Mammary microvascular endothelial cell (primary cell): Measurements from ENCODE around the gene OR52B2. TPM values are rescaled to one million over a fixed set of nuclear protein-coding genes. Genes with fewer than 3 reads are reported as not detected.

ENCODE experiments used
- total RNA-seq: library from RNA; depleted of rRNA; stranded (reverse); fragments of >200 nt; gene quantifications from 2 replicates; pipeline ENCODE4 v1.2.3, GENCODE V29; 2015

OR52B2 gene
- not detected in 2 replicates for total RNA-seq

DNA sequence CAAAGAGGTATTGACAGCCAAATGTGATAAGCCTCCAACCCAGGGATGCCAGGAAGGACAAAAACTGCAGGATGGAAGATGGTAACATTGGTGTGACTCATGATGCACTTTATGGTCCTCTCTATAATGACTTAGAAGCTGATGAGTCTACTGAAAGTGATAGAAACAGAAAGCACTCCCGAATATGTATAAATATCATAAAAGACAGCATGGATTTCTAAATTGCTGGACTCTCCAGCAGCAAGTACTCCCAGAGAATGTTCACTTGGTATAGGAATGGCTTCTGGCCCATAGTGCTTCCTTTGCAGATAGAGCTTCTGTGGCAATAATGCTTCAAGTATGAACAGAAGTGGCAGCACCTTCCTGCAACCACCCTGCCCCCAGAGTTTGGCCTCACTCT is at the start of gene OR52B2:
Gene OR52B2 (minus strand): TSS at position 101 of the 400 bp plus-strand sequence. CDS start 0 bp downstream, at position 101.

DNA sequence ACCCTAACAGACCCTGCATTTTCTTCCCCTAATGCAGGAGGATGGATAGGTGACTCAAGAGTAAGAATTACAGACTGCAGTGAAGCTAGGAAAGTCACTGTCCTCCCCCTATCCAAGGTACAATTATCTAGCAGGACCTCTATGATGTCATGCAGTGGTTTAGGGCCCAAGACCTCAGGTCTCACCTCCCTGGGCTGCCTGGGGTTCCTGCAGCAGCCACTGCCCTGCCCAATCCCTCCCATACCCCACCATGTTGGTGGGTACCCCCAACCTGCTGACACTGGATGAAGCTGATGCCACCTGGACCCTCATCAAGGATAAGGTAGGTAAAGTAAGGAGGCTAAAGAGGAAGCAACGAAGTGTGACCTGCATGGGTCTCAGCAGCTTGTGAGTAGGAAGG is 35.2 kb upstream of the OR52B2 start, which contains the start of gene C11orf42:
Gene C11orf42 (plus strand): TSS at position 192 of the 400 bp plus-strand sequence. CDS start 59 bp downstream, at position 251.

DNA sequence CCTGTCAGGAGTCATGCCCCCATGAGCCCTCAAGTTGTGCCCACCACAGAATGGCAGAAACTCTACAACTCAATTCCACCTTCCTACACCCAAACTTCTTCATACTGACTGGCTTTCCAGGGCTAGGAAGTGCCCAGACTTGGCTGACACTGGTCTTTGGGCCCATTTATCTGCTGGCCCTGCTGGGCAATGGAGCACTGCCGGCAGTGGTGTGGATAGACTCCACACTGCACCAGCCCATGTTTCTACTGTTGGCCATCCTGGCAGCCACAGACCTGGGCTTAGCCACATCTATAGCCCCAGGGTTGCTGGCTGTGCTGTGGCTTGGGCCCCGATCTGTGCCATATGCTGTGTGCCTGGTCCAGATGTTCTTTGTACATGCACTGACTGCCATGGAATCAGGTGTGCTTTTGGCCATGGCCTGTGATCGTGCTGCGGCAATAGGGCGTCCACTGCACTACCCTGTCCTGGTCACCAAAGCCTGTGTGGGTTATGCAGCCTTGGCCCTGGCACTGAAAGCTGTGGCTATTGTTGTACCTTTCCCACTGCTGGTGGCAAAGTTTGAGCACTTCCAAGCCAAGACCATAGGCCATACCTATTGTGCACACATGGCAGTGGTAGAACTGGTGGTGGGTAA is 29.2 kb upstream of the OR52B2 start, which contains the start of gene OR52W1:
Gene OR52W1 (plus strand): TSS at position 51 of the 637 bp plus-strand sequence. CDS start 0 bp downstream, at position 51.

Other genes starting within 250 kb of the OR52B2 start
- gene OR56A3, start 228.1 kb downstream of the OR52B2 start, total RNA-seq, result not detected in 2 replicates
- not detected in 2 replicates for gene OR56A5, start 201.8 kb downstream of the OR52B2 start, total RNA-seq
- not detected in 2 replicates for gene OR52L1, start 183.3 kb downstream of the OR52B2 start, total RNA-seq
- gene OR56A4, start 163.4 kb downstream of the OR52B2 start, total RNA-seq, result not detected in 2 replicates
- gene OR56A1, start 139.6 kb downstream of the OR52B2 start, total RNA-seq, result not detected in 2 replicates
- not detected in 2 replicates for gene OR56B4, start 62.6 kb downstream of the OR52B2 start, total RNA-seq
- not detected in 2 replicates for gene OR52W1, start 28.9 kb upstream of the OR52B2 start, total RNA-seq
- gene C11orf42, start 35.2 kb upstream of the OR52B2 start, total RNA-seq, result not detected in 2 replicates
- gene FHIP1B, start 64.3 kb upstream of the OR52B2 start, total RNA-seq, result 11.1 and 11.3 TPM in 2 replicates
- not detected in 2 replicates for gene CNGA4, start 68.8 kb upstream of the OR52B2 start, total RNA-seq
- not detected in 2 replicates for gene CCKBR, start 89.5 kb upstream of the OR52B2 start, total RNA-seq
- gene CAVIN3, start 150.2 kb upstream of the OR52B2 start, total RNA-seq, result 582 and 692 TPM in 2 replicates
- gene SMPD1, start 220.1 kb upstream of the OR52B2 start, total RNA-seq, result 49.5 and 55.6 TPM in 2 replicates
- 34.8 and 38.8 TPM in 2 replicates for gene APBB1, start 248.8 kb upstream of the OR52B2 start, total RNA-seq